H1 (cell line): Measurements from ENCODE around the gene F10.

Experiments
- CTCF ChIP-seq, 3 experiments: IDR thresholded peaks; 1 replicate in 2 of 3; 2 replicates in 1 of 3; pipeline versions ENCODE4 v1.5.1 to v1.6.1; 2011; ENCODE audit warnings: low read length in 3 of 3, mild to moderate bottlenecking in 3 of 3, inconsistent platforms in 2 of 3, low read depth in 1 of 3, moderate library complexity in 1 of 3; ENCODE audit not compliant: insufficient read depth in 1 of 3; ENCODE audit errors: control extremely low read depth in 1 of 3
- EZH2 ChIP-seq: fragments of 200-600 bp; sonication (generic); IDR thresholded peaks from 2 replicates; pipeline ENCODE4 v1.7.1; 2012; ENCODE audit warnings: low read depth, mild to moderate bottlenecking, moderate library complexity, low read length, inconsistent platforms; ENCODE audit not compliant: severe bottlenecking
- JUND ChIP-seq: IDR thresholded peaks from 2 replicates; pipeline ENCODE4 v1.6.1; 2011; ENCODE audit warnings: mild to moderate bottlenecking, improper control_type of control experiment, low read length
- MAFK ChIP-seq: IDR thresholded peaks from 2 replicates; pipeline ENCODE4 v1.6.1; 2012; ENCODE audit warnings: low read depth, mild to moderate bottlenecking, improper control_type of control experiment, low read length
- POLR2A ChIP-seq, 2 experiments: IDR thresholded peaks; 1 replicate in 1 of 2; 2 replicates in 1 of 2; pipeline ENCODE4 v1.6.1; 2011; ENCODE audit warnings: low read depth in 2 of 2, low read length in 2 of 2, mild to moderate bottlenecking in 2 of 2; ENCODE audit errors: control extremely low read depth in 1 of 2
- POLR2AphosphoS5 ChIP-seq: IDR thresholded peaks from 2 replicates; pipeline ENCODE4 v1.6.1; 2011; ENCODE audit warnings: low read depth, low read length
- RAD21 ChIP-seq, 2 experiments: IDR thresholded peaks in 1 of 2; conservative IDR thresholded peaks in 1 of 2; 2 replicates each; pipeline ENCODE4 v1.6.1; 2011; ENCODE audit warnings: low read depth in 2 of 2, low read length in 2 of 2, improper control_type of control experiment in 1 of 2, inconsistent platforms in 1 of 2, mild to moderate bottlenecking in 1 of 2, moderate library complexity in 1 of 2
- SIN3A ChIP-seq, 2 experiments: IDR thresholded peaks in 1 of 2; conservative IDR thresholded peaks in 1 of 2; 2 replicates each; pipeline ENCODE4 v1.6.1; 2011 to 2012; ENCODE audit warnings: low read length in 2 of 2, improper control_type of control experiment in 1 of 2, low read depth in 1 of 2, mild to moderate bottlenecking in 1 of 2
- TF ChIP-seq, protein P1 (sequence below): IDR thresholded peaks from 2 replicates; pipeline ENCODE4 v1.6.1; 2012; ENCODE audit warnings: inconsistent platforms

DNA sequence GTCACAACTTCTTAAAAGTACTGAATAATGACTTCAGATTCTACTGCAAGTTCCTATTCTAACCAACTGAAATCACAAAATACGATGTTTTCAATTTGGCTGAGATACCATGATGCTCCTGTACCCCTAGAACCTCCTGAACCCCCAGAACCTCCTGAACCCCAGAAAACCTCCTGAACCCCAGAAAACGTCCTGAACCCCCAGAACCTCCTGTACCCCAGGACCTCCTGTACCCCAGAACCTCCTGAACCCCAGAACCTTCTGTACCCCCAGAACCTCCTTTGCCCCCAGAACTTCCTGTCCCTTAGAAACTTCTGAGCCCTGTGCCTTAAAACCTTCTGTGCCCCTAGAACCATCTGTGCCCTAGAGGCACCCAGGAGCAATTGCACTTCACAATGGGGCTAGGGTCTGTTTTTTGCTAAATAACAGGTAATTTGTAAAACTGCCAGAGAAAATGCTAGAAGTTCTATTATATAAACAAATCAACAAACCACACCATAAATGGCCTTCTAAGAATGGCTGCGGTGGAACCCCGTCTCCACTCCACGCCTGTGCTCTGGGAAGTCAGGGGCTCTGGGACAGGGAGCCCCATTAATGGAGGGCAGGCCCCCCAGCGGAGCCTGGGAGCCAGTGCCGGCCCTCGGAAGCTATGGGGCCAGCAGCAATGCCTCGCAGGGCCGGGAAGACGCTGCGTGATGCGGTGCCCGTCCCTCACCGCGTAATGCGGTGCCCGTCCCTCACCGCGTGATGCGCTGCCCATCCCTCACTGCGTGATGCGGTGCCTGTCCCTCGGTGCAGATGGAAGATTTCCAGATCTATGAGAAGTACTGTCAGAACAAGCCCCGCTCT lies 38.3 kb upstream of the F10 start:
- TF ChIP-seq POLR2AphosphoS5 (no peak), CTCF (IDR thresholded peaks at IDR 0.05; ENCODE audit: control extremely low read depth in 1 of 3, insufficient read depth in 1 of 3, low read depth in 1 of 3, low read length in 3 of 3) (peak in 2 of 3 experiments; percentile 5 to 29; a peak in 1 of 4 replicates), EZH2 (no peak), MAFK (no peak), POLR2A (IDR thresholded peaks at IDR 0.05; ENCODE audit: control extremely low read depth in 1 of 2, low read depth in 2 of 2, low read length in 2 of 2) (no peak), RAD21 (IDR thresholded peaks at IDR 0.05 in 1 of 2, conservative IDR thresholded peaks at IDR 0.05 in 1 of 2; ENCODE audit: low read depth in 2 of 2, low read length in 2 of 2) (peak in 1 of 2 experiments; percentile 25; a peak in 1 of 4 replicates), SIN3A (conservative IDR thresholded peaks at IDR 0.05 in 1 of 2, IDR thresholded peaks at IDR 0.05 in 1 of 2; ENCODE audit: low read depth in 1 of 2, low read length in 2 of 2) (no peak), JUND (no peak)
- TF ChIP-seq, protein P1, sequence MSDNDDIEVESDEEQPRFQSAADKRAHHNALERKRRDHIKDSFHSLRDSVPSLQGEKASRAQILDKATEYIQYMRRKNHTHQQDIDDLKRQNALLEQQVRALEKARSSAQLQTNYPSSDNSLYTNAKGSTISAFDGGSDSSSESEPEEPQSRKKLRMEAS = no peak
